ENCODE measurements around the gene PLN.

Gene PLN

DNA sequence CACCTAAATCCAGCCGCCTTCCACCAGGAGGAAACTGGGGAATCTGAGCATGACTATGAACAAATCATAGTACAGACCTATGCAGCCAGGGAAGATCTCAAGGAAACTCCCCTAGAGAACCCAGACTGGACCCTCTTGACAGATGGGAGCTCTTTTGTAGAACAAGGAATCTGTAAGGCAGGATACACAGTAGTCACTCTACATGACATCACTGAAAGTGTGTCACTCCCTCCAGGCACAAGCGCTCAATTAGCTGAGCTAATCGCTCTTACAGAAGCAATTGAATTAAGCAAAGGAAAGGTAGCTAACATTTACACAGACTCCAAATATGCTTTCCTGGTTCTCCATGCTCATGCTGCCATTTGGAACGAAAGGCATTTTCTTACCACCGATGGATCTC lies 36.8 kb downstream of the PLN start:
- H3K9ac ChIP-seq (ENCODE audit: low read depth, low read length): no peak overlapping the region
- no peaks in the 10 kb centered on the region for H3K4me1 ChIP-seq (ENCODE audit: insufficient read depth, low read length)
- no peak overlapping the region for H3K4me2 ChIP-seq (ENCODE audit: insufficient read depth, low read length)
- H3K9me3 ChIP-seq (ENCODE audit: insufficient read depth, low read length, severe bottlenecking): peaks cover 9% of the 10 kb centered on the region
- H2AFZ ChIP-seq (ENCODE audit: low read depth, low read length): no peak overlapping the region
- H3K27ac ChIP-seq (ENCODE audit: low read length): no peak overlapping the region
- no peaks in the 10 kb centered on the region for H3K27me3 ChIP-seq (ENCODE audit: insufficient read depth, low read length, poor library complexity)
- peaks cover 25% of the 10 kb centered on the region for H3K36me3 ChIP-seq (ENCODE audit: insufficient read depth, low read length)
- H4K20me1 ChIP-seq (ENCODE audit: insufficient read depth, low read length): peaks cover 9% of the 10 kb centered on the region; the same call in 1 of the 2 replicates
- ATAC-seq (ENCODE audit: insufficient read depth, low read depth) (no peak), DNase-seq (no peak)
- H3K4me3 ChIP-seq (ENCODE audit: low read depth in 1 of 2, low read length in 2 of 2): no peak overlapping the region
- H3K79me2 ChIP-seq (ENCODE audit: insufficient read depth, low read length): peaks cover 87% of the 10 kb centered on the region
- no peak for TF ChIP-seq EZH2 (IDR thresholded peaks at IDR 0.05; ENCODE audit: borderline replicate concordance, low read depth, low read length, severe bottlenecking)
- TF ChIP-seq, protein P1, sequence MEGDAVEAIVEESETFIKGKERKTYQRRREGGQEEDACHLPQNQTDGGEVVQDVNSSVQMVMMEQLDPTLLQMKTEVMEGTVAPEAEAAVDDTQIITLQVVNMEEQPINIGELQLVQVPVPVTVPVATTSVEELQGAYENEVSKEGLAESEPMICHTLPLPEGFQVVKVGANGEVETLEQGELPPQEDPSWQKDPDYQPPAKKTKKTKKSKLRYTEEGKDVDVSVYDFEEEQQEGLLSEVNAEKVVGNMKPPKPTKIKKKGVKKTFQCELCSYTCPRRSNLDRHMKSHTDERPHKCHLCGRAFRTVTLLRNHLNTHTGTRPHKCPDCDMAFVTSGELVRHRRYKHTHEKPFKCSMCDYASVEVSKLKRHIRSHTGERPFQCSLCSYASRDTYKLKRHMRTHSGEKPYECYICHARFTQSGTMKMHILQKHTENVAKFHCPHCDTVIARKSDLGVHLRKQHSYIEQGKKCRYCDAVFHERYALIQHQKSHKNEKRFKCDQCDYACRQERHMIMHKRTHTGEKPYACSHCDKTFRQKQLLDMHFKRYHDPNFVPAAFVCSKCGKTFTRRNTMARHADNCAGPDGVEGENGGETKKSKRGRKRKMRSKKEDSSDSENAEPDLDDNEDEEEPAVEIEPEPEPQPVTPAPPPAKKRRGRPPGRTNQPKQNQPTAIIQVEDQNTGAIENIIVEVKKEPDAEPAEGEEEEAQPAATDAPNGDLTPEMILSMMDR (IDR thresholded peaks at IDR 0.05; ENCODE audit: borderline replicate concordance, extremely low read depth, low read length, poor library complexity, severe bottlenecking): no peak

DNA sequence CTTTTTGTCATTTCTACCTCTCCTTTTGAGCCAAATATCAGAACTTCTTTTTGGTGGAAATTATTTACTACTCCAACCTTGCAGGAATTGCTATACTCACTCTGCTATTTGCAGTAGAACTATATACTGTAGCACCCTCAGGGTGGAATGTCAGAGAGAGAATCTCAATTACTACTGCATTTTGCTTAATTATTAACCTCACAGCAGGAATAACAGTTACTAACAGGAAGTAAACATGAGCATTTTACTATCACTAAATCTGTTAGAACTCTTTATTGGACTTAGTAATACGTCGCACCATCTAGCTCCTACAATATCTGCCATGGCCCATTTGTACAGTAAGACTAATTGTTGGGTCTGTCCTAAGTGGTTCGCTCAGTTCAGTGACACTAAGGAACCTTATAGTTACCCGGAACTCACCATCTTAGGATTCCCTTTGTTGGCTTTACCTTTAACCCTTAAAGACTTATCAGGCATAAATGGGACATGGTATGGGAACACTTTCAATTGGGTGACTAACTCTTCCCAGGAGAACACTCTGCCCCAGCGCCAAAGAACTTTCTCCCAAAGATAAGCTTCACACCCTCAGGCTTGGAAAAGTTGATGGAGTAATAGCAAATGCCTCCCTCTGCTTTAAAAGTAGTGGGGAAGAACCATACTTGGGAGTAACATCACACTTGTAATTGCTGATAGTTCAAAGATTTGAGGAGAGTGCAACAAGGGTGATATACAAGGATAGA lies 38.8 kb downstream of the PLN start:
- no peak for ATAC-seq (ENCODE audit: insufficient read depth, low read depth)
- Histone ChIP-seq H3K79me2 (ENCODE audit: insufficient read depth, low read length) (peaks cover 89% of the 10 kb centered on the region), H3K4me2 (ENCODE audit: insufficient read depth, low read length) (no peak overlapping the region)

GRCh38 chr6:118588626-118589025 lies 40.5 kb downstream of the PLN start:
- Histone ChIP-seq H3K4me2 (ENCODE audit: insufficient read depth, low read length) (no peak overlapping the region), H3K4me1 (ENCODE audit: insufficient read depth, low read length) (no peaks in the 10 kb centered on the region), H3K27me3 (ENCODE audit: insufficient read depth, low read length, poor library complexity) (no peaks in the 10 kb centered on the region), H2AFZ (ENCODE audit: low read depth, low read length) (no peak overlapping the region), H3K9ac (ENCODE audit: low read depth, low read length) (no peak overlapping the region), H3K27ac (ENCODE audit: low read length) (no peak overlapping the region), H4K20me1 (ENCODE audit: insufficient read depth, low read length) (peaks cover 9% of the 10 kb centered on the region; the same call in 1 of the 2 replicates), H3K9me3 (ENCODE audit: insufficient read depth, low read length, severe bottlenecking) (no peaks in the 10 kb centered on the region), H3K36me3 (ENCODE audit: insufficient read depth, low read length) (peaks cover 19% of the 10 kb centered on the region), H3K4me3 (ENCODE audit: low read depth in 1 of 2, low read length in 2 of 2) (no peak overlapping the region), H3K79me2 (ENCODE audit: insufficient read depth, low read length) (peaks cover 90% of the 10 kb centered on the region)
- DNase-seq (no peak), ATAC-seq (ENCODE audit: insufficient read depth, low read depth) (no peak)
- TF ChIP-seq EZH2 (IDR thresholded peaks at IDR 0.05; ENCODE audit: borderline replicate concordance, low read depth, low read length, severe bottlenecking): no peak
- TF ChIP-seq, protein P1 (IDR thresholded peaks at IDR 0.05; ENCODE audit: borderline replicate concordance, extremely low read depth, low read length, poor library complexity, severe bottlenecking): no peak

More for the DNA sequence above, 38.8 kb downstream of the PLN start:
- H2AFZ ChIP-seq (ENCODE audit: low read depth, low read length): no peak overlapping the region
- H3K36me3 ChIP-seq (ENCODE audit: insufficient read depth, low read length): peaks cover 21% of the 10 kb centered on the region
- TF ChIP-seq, protein P1 (IDR thresholded peaks at IDR 0.05; ENCODE audit: borderline replicate concordance, extremely low read depth, low read length, poor library complexity, severe bottlenecking): no peak
- TF ChIP-seq EZH2 (IDR thresholded peaks at IDR 0.05; ENCODE audit: borderline replicate concordance, low read depth, low read length, severe bottlenecking): no peak
- no peaks in the 10 kb centered on the region for H3K27me3 ChIP-seq (ENCODE audit: insufficient read depth, low read length, poor library complexity)
- H3K9ac ChIP-seq (ENCODE audit: low read depth, low read length): no peak overlapping the region
- H3K27ac ChIP-seq (ENCODE audit: low read length): no peak overlapping the region
- H3K4me3 ChIP-seq (ENCODE audit: low read depth in 1 of 2, low read length in 2 of 2): no peak overlapping the region
- H3K9me3 ChIP-seq (ENCODE audit: insufficient read depth, low read length, severe bottlenecking): no peaks in the 10 kb centered on the region
- DNase-seq: no peak
- no peaks in the 10 kb centered on the region for H3K4me1 ChIP-seq (ENCODE audit: insufficient read depth, low read length)
- H4K20me1 ChIP-seq (ENCODE audit: insufficient read depth, low read length): peaks cover 9% of the 10 kb centered on the region; the same call in 1 of the 2 replicates

Data from DND-41 (cell line).